ENCODE measurements around the gene TMEM272.

- TF ChIP-seq CTCF (IDR thresholded peaks at IDR 0.05) = no peak
- no peak for TF ChIP-seq POLR2A (IDR thresholded peaks at IDR 0.05)
- TF ChIP-seq POLR2AphosphoS5 (IDR thresholded peaks at IDR 0.05) = no peak
- no peak for TF ChIP-seq EP300 (IDR thresholded peaks at IDR 0.05; ENCODE audit: low read depth)
Measured at GRCh38 chr13:51771418-51772104, 73.4 kb downstream of the TMEM272 start.

All from transverse colon (tissue), 4 donors.